GM18498 (cell line): ENCODE results near the gene AGFG1.

Experiments used
- ATAC-seq: cut with Tn5 transposase; IDR thresholded peaks from one replicate; pipeline ENCODE4 v1.9.1; 2021; ENCODE audit warnings: mild to moderate bottlenecking, moderate library complexity; ENCODE audit not compliant: unreplicated experiment

Gene AGFG1

DNA sequence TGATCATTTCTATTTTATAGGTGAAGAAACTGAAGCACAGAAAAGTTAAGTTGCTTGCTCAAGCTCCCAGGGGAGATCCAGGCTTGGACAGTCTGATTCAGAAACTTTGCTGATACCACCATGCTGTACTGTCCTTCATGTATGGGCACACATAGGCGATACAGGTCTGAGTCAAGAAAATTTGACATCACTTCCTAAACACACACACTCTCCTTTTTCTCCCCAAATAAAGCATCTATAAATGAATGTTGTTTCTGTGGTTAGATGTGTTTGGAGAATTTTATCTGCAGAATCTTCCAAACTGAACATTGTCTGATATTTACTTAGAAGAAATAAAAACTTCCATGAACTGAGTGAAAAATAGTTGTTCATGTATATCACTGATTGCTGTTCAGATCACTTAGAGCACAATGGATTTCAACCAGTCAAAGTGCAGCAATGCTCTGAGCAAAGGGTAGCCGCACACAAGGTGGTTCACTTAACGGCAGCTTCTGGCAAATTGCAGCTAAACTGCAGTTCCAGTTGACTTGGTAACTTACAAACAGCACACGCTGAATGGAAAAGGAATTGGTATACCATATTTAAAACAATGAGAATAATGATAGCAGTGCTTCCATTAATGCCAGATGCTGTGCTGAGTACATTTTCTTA is 10.0 kb upstream of the AGFG1 start:
- peak; percentile 21 for ATAC-seq

DNA sequence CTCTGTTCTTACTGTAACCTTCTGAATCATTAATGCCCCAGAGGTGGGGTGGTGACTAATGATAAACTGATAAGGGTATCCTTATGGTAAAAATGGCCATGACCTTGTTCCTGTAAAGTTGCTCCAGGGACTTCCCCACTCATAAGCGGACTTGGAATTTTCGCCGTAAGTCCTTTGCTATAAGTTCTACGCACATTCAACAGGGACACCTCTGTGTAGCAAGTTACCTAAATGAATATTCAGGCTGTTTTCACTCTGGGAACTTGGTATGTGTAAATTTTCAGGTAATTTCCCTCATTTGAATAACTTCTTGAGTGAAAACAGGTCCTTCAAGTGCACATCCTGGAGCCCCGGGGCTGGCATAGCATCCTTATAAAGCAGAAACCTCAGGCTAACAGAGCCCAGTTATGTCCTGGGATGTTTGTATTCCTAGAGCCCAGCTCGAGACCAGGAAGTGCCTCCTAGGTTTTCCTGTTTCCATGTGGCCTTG is 9.4 kb upstream of the AGFG1 start:
- peak; percentile 68 for ATAC-seq

DNA sequence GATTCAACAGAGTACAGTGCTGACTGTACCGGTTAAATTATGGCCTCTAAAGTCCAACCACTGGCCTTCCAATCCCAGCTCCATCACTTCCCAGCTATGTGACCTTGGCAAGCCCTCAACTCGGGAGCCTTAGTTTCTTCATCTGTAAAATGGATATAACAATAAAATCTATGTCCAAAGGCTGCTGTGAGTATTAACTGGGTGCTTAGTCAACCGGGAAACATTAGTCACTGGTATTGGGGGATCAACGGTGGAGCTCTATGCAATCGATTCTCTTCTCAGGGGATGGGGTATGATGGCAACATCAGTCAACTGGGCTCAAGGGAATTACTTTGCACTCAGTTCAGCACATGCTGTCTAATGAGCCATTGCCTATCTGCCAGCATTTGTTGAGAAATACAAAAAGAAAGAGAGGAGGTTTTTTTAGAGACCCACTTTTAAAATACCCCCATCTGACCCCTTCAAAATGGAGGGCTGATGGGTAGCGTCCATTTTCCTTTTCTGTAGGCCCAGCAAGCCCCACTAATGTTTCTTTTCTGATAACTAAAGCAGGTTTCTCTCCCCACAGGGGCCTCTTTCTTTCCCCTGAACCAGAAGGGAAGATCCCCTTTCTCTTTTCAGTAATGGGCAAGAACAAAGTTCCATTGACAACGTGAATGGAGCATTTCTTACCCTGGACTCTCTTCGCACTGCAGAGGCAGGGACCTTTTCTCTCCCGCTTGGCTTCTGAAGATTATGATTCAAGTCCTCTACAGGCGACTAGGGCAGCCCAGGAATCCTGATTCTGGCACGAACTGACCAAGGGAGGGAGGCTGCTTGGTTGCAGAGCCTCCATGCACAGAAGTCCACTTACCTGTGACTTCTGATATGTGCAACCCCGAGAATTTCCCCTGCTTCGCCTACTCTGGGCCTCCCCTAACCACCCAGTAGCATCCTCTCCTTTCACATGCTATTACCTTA is 8.7 kb upstream of the AGFG1 start:
- peak; percentile 16 for ATAC-seq

DNA sequence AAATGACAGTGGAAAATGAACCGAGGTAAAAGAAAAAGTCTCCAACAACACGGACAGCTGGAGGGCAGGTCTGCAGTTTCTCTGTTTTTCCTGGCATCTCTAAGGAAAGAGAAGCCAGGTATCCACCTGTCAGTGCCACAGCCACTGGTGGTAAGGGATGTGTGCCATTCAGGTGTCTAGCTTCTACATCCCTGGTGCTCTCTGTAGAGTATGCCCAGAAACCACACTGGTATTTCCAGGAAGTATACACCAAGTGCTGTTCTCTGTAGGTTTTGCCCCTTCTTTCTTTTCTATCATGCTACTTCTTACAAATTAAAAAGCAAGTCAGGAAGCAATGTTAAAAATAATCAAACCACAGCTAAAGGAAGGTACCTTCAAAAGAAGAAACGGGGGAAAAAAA is 7.6 kb upstream of the AGFG1 start:
- no peak for ATAC-seq

DNA sequence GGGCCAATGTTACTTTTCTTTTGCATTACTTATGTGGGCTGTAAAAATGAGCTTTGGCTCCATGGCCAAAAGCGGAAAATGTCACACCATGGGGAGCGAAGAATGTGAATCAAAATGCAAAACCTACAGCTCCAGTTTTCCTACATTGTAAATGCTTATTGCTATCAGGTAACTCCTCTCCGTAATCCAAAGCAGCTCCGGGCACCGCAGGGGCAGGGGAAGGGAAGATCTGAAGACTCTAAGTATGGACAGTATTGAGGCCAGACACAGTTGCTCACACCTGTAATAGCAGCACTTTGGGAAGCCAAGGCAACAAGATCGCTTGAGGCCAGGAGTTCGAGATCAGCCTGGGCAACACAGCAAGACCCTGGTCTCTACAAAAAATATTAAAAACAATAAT is 7.1 kb upstream of the AGFG1 start:
- no peak for ATAC-seq

DNA sequence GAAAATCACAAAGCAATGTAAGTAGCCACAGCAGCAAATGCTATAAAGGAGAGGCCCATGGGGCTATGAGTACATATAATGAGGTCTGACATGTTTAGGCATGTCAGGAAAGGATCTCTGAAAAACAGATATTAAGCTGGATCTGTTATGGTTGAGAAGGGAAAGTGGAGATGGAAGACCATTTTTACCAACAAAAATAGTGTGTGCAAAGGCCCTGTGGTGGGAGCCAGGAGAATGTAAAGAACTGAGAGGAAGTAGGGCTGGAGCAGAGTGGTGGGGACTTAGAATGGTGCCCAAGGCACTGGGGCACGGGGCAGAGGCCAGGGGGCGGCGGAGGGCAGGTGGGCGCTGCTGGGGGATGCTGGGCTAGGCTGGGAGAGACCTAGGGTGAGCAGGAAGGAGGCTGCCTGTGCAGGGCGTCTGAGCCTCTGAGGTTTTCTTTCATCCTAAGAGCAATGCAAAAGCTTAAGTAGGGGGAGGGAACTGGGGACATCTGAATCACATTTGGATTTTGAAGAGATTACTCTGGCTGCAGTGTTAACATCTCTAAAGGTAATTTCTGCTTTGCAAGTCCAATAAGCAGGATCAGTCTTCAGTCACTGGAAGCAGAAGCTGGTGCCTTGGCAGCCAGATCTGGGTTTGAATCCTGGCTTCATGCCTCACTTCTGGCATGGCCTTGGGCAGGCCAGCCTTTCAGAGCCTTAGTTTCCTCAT is 4.9 kb upstream of the AGFG1 start:
- ATAC-seq = no peak

DNA sequence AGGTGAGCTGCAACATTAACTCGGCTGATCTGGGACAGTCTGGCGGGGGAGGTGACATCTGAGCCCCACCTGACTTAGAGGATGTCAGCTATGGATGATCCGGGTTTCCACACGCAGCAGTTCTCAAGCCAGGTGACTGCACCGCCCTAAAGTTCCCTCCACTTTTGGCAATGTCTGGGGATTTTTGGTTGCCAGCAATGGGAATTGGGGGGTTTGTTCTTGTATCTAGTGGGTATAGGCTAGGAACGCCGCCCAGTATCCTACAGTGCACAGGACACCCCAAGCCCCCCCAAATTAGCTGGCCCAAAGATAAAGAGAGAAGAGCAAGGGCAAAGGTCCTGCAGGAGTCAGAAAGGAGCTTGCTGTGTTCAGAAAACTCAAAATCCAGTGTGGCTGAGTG is 544 bp upstream of the AGFG1 start:
- no peak for ATAC-seq

DNA sequence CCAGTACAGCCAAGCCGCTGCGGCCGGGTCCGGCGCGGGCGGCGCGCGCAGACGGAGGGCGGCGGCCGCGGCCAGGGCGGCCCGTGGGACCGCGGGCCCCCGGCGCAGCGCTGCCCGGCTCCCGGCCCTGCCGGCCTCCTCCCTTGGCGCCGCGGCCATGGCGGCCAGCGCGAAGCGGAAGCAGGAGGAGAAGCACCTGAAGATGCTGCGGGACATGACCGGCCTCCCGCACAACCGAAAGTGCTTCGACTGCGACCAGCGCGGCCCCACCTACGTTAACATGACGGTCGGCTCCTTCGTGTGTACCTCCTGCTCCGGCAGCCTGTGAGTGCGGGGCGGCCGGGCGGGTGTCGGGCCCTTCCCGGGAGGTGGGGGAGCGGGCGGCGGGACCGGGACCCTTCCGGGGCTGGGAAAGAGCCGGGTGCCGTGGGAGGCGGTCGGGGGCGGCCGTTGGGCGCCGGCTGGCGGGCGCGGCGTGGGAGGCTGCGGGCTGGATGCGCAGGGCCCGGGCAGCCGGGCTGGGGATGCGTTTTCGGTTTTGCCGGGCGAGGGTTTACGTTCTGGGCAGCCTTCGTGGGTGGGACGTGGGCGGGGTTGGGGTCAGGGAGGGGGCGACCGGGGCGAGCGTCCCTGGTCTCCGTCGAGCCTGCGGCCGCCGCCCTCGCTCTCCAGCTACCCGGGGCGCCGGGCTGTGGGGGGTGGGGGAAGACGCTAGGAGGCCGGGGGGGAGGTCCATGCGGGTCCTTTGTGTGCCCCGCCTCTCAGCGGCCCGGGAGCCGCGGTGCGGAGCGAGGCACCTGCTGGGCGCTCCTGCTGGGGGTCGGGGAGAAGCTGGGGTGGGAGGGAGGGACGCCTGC is 537 bp downstream of the AGFG1 start:
- peak; percentile 81 for ATAC-seq

DNA sequence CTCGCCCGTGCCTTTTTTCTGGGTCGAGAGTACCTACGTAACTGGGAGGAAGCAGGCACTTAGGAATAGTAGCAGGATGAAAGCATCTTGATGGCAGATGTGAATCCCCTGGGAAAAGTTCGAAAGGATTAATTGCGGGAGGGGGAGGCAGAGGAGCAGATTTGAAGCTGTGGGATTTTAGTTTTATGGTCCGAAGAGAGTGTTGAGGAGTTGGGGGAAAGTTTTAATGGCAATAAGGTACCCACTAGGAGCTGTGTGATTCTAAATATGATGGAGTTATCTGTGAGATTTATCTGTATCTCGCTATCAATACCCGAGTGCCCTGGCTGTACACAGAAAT is 1.1 kb downstream of the AGFG1 start:
- no peak for ATAC-seq

DNA sequence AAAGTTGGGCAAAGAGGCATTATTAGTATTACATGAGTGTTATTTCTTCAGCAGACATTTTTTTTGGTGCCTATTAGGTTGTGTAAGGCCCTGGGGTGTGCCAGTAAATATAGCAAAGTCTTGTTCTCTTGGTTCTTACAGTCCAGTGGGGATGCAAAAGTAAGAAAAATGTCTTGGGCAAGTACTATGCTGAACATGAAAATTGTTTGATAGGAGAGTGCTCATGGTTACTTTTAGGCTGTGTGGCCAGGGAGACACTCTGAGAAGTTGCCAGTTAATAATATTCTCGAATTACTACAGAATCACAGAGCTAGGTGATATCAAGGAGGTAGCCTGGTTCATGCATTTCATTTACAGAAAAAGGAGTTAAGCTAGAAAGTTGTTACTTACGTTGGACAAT is 1.9 kb downstream of the AGFG1 start:
- ATAC-seq = no peak

DNA sequence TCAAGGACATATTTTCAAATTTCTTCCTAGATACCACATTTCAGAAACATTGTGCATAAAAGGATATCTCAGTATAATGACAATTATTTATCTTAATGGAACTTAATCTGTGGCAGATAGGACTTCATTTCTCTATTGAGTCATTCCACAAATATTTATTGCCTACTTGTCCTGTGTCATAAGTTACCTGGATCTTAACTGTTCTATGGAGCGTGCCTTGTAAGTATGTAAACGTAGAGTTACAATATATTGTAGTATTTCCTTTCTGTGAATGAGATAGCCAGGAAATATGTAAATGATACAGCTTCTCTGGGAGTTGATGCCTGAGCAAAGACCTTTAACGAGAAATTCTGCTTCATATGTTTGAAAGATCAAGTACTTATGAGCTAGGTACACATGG is 2.5 kb downstream of the AGFG1 start:
- no peak for ATAC-seq

DNA sequence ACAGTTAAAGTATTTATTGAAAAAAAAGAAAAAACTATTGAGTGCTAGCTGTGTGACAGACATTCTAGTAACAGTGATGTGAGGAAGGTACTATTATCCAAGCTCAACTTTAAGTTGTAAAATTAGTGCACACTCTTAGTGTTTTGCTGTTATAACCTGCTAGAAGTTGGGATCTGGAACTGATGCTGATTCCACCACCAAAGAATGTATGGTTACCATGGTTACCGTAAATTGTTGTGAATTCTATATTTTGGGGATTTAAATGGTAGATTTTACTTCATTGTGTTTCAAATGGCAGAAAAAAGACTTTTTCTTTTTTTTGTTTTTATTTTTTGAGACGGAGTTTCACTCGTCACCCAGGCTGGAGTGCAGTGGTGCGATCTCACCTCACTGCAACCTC is 5.3 kb downstream of the AGFG1 start:
- no peak for ATAC-seq

DNA sequence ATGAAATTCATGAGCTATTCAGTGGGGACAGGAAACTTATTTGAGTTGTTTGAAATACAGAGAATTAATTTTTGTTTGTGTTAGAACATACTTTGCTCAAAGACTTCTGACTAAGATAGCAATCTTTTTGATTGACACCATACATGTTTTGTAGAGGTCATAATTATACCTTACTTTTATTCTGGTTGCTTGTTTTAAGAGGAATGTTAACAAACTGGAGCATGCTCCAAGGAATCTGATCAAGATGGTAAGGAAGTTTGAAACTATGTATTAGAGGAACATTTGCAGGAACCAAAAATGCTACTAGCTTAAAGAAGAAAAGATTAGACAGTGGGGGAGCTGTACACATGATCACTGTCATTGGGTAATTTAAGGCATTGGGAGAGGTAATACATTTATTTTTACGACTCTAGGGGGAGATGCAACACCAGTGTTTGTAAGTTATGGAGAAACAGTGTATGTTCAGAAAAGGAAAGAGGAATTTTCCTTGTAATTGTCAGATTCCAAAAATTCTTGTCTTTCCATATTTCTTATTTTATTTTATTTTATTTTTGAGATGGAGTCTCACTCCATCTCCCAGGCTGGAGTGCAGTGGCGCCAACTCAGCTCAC is 8.0 kb downstream of the AGFG1 start:
- ATAC-seq = peak; percentile 35

DNA sequence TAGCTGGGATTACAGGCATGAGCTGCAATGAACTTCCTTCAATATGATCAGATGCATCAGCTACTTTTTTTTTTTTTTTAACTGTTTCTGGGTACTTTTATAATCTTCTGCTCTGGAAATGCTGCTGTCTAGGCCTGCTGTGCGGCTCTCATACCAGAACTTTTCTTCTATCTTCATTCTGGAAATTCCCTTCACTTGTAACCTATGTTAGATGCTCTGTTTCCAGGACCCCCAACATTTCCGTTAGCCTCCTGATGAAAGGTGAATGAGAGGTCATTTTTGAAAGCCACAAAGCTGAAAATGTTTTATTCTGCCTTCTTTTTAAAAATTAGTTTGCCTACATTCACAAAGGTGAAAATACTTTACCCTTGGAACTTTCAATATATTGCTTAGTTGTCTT is 8.6 kb downstream of the AGFG1 start:
- peak; percentile 41 for ATAC-seq

DNA sequence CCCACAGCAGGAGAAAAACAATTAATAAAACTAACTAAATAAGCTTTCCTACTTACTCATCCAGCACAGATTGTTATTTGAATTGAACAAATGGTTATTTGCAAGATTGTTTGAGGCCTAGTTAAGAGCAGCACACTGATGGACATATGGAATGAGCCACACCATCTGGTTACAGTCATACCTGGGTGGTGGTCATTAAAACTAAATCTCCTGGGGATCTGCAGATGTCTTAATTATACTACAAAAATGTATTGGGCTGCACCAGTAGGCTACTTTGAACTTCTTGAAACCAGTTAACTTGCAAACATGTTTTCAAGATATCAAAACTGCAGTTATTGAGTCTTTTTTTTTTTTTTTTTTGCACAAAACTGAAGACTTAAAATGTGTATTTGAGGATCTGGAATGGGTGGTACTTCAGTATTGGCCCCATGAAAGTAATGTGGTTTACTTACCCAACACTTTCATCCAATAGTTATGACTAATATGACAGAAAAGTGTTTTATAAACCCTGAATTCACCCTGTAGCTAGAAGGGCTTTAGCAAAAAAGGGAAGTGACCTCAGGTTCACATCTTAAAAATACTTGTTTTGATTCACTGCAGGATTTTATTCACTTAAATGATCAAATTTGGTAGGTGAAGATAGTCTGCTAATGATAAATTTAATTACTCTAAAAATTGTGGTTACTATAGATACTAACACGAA is 10.8 kb downstream of the AGFG1 start:
- ATAC-seq = peak; percentile 92

DNA sequence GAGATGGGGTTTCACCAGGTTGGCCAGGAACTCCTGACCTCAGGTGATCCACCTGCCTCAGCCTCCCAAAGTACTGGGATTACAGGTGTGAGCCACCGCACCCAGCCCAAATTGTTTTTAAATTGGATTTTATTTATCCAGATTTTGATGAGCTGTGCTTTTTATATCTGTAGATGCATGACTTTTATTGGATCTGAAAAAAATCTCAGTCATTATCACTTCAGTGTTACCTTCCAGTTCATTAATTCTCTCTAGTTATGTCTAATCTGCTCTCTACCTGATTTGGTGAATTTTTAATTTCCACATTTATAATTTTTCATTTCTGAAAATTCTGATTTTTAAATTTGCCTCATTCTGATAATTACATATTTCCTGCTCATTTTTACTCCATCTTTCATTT is 13.5 kb downstream of the AGFG1 start:
- ATAC-seq = no peak

DNA sequence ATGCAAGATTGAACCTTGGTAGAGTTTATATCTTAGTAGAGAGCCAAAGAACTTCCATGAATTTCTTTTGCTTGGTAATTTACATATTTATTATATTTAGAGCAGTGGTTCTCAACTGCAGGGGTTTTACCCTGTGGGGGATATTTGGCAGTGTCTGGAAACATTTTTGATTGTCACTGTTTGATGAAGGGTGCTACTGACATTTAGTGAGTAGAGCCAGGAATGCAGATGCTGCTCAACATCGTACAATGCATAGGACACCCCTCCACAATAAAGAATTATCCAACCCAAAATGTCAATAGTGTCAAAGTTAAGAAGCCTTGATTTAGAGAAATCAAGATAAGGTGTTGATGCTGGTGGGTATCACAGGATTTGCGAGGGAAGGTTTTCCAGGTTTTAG is 14.7 kb downstream of the AGFG1 start:
- no peak for ATAC-seq

DNA sequence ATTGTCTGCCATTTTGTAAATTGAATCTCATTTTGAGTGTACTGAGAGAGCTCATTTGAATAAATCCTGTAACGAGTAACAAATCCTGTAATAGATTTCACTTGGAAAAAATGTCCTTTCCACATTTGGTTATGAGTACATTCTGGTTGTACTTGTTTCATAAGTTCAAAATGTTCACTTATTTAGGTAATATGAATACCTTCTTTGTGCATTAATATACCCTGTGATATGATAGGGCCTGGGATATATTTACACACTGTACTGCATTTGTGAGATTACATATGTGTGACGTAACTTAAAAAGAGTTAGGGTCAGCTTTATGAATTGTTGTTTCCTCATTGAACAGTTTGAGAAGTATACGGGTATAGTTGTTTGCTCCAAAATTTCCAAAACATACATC is 16.1 kb downstream of the AGFG1 start:
- no peak for ATAC-seq

DNA sequence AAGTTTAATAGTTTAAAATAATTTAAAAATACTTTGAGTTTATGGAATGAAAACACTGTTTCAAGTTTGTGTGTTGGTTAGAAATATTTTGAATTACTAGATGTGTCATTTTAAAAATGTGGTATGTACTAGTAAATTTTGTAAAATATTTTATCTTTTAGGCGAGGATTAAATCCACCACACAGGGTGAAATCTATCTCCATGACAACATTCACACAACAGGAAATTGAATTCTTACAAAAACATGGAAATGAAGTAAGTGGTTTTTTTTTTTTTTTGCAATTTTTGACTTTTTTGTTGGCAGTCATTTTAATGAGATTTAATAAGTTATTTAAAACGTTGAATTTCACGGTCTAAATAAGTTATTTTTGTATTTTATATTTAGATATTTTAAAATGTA is 19.4 kb downstream of the AGFG1 start:
- no peak for ATAC-seq

DNA sequence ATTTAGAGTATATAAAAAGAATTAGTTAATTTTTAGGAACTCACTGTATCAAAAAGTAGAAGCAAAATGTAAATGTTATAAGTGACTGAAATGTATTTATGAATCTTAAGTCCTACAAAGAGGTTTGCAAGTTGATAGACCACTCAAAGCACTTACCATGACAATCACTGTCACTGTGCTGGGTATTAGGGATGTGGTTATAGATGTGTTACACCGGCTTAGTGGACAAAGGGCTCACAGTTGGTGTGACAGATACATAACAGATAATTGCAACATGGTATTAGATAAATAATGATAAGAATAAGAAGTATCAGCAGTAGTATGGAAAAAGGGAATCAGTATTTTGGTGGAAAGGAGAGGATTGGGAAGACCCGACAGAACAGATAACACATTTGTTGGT is 21.6 kb downstream of the AGFG1 start:
- no peak for ATAC-seq
